Ishikawa (cell line): ENCODE measurements around the gene LCP1.
A peak's percentile ranks its signal among the peaks of the same experiment; 100 is the strongest.

Experiments used
- CEBPB ChIP-seq: IDR thresholded peaks from 2 replicates; pipeline ENCODE4 v1.6.1; 2012
- EGR1 ChIP-seq: IDR thresholded peaks from 2 replicates; pipeline ENCODE4 v1.6.1; 2012
- EP300 ChIP-seq: IDR thresholded peaks from 2 replicates; pipeline ENCODE4 v1.6.1; 2012; ENCODE audit warnings: borderline replicate concordance
- FOXM1 ChIP-seq: IDR thresholded peaks from 2 replicates; pipeline ENCODE4 v1.6.1; 2012; ENCODE audit warnings: low read depth, borderline replicate concordance
- MAX ChIP-seq: IDR thresholded peaks from 2 replicates; pipeline ENCODE4 v1.6.1; 2012
- NFIC ChIP-seq: IDR thresholded peaks from 2 replicates; pipeline ENCODE4 v1.6.1; 2012
- RAD21 ChIP-seq: IDR thresholded peaks from 2 replicates; pipeline ENCODE4 v1.6.1; 2012; ENCODE audit warnings: low read depth
- REST ChIP-seq: IDR thresholded peaks from 2 replicates; pipeline ENCODE4 v1.6.1; 2012; ENCODE audit warnings: low read depth, mild to moderate bottlenecking
- TAF1 ChIP-seq: IDR thresholded peaks from 2 replicates; pipeline ENCODE4 v1.6.1; 2012; ENCODE audit warnings: low read depth, mild to moderate bottlenecking
- TCF12 ChIP-seq: IDR thresholded peaks from 2 replicates; pipeline ENCODE4 v1.6.1; 2012; ENCODE audit warnings: low read depth
- TEAD4 ChIP-seq: IDR thresholded peaks from 2 replicates; pipeline ENCODE4 v1.6.1; 2012
- USF1 ChIP-seq: IDR thresholded peaks from 2 replicates; pipeline ENCODE4 v1.6.1; 2012
- YY1 ChIP-seq: IDR thresholded peaks from 2 replicates; pipeline ENCODE4 v1.6.1; 2012; ENCODE audit warnings: low read depth
- ZBTB7A ChIP-seq: IDR thresholded peaks from 2 replicates; pipeline ENCODE4 v1.6.1; 2012; ENCODE audit warnings: low read depth

GRCh38 chr13:46211483-46212351 lies 29.7 kb upstream of the LCP1 start, which contains the start of gene LRRC63:
- TF ChIP-seq TEAD4: no peak
- no peak for TF ChIP-seq REST
- no peak for TF ChIP-seq EP300
- TF ChIP-seq RAD21: no peak
- TF ChIP-seq YY1: no peak
- TF ChIP-seq MAX: peak; percentile 83
- peak; percentile 74 for TF ChIP-seq EGR1
- TF ChIP-seq CEBPB: no peak
- TF ChIP-seq USF1: no peak
- no peak for TF ChIP-seq TCF12
- TF ChIP-seq TAF1: no peak
- no peak for TF ChIP-seq ZBTB7A
- no peak for TF ChIP-seq FOXM1
- TF ChIP-seq NFIC: no peak
